HG03520 (cell line): Measurements from ENCODE around the gene COL23A1.

Experiments
- ATAC-seq: cut with Tn5 transposase; IDR thresholded peaks from one replicate; pipeline ENCODE4 v1.9.1; 2021; ENCODE audit warnings: mild to moderate bottlenecking, moderate library complexity; ENCODE audit not compliant: unreplicated experiment

Gene COL23A1

GRCh38 chr5:178463321-178464155 lies 126.7 kb downstream of the COL23A1 start:
- ATAC-seq, result no peak

- ATAC-seq, result no peak
Measured at GRCh38 chr5:178462816-178463215, 127.4 kb downstream of the COL23A1 start.

DNA sequence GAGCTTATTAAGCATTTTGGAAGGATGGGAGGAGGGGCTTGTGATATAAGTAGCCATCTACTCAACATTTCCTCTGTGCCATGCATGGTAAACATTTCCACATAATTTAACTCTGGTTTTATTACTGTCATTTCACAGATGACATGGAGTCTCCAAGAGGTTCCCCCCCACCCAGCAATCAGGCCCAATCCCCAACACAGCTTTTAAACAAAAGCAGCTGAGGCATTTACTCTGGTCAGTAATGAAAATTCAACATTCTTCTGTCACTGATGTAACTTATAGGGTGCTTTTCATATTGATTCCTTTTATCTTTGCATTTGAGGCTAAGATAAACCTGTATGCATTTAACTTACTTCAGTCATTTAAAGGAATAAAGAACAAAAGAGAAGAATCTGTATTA lies 128.1 kb downstream of the COL23A1 start:
- no peak for ATAC-seq

DNA sequence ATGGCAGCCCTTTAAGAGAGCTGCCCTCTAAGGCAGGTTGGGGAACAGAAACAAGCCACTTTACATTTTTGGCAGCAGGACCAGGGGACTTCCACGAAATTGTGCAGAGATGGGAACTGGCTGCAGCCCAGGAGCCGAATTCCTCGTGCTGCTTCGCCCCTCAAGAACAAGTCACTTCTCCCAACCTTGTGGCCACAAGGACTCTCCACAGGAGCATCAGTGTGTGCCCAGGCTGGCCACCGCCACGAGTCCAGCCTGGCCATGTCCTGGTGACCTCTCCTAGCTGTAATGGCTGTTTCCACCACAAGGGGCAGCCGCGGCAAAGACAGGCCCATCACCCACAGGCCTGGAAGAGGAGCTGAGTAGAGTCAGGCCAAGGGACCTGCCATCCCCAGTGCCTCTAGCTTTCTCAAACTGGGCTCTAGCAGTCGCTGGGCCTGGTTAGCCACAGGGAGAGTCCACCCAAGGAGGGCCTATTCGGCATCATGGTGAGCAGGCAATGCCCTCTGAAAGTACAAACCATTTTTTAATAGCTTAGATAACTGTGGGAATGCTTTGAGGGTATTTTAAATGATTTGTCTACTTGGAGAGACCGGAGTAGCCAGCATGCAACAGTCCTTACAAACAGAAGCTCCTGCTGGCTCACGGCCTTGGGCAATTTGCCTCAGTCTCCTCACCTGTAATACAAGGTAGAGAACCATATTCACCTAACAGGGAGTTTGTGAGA lies 129.0 kb downstream of the COL23A1 start:
- no peak for ATAC-seq

DNA sequence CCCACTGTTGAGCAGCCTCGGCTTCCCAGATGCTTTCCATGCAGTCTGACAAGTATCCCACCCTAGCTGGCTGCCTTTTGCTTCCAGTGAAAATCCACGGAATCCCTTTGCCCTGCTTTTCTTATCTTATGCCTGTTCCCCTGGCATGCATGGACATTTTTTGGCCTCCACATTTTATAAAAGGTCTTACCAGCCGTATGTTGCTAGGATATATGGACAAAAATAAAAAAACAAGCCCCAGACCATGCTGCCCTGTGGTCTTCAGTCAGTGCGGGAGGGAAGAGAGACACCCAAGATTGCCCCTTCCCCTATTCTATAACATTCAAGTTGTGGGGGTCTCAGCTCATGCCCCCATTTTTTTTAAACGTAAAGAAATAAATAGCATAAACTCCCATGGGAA lies 129.6 kb downstream of the COL23A1 start:
- ATAC-seq, result no peak

GRCh38 chr5:178460174-178460573 lies 130.0 kb downstream of the COL23A1 start:
- ATAC-seq, result no peak

GRCh38 chr5:178458140-178458539 lies 132.1 kb downstream of the COL23A1 start:
- ATAC-seq, result no peak

GRCh38 chr5:178457471-178457870 lies 132.7 kb downstream of the COL23A1 start:
- ATAC-seq, result no peak

DNA sequence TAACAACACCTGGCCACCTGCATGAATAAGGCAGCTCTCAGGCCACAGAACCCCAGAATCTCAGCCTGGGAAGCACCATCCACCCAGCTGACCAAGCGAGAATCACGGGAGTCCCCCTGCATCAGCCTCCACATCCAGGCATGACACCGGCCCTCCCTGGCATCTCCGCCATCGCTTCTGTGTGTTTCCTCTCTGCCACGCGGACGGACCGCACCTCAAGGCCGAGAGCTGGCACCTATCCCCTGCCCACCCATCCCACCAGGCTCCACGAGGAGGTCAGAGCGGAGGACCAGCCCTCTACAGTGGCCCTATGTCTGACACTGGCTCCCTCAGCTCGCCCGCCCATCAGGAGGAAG lies 134.7 kb downstream of the COL23A1 start:
- no peak for ATAC-seq

GRCh38 chr5:178454821-178455479 lies 135.2 kb downstream of the COL23A1 start:
- no peak for ATAC-seq

DNA sequence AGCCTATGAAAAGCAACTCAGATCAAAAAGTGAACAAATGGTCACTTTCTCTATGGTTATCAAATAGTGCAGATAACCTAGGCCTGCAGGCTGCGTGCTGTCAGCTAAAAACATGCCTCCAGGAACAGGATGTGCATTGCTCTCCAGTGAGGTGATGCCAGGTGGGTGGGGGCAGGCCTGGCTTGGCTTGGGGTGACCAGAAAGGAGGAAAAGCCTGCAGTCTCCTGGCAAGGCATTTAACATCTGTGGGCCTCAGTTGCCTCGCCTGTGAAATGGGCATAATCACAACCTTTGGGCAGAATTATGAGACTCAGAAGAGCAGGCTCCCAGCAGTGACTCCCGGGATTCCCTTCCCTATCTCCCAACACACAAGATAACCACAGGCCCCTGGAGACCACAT lies 135.9 kb downstream of the COL23A1 start:
- ATAC-seq, result no peak

DNA sequence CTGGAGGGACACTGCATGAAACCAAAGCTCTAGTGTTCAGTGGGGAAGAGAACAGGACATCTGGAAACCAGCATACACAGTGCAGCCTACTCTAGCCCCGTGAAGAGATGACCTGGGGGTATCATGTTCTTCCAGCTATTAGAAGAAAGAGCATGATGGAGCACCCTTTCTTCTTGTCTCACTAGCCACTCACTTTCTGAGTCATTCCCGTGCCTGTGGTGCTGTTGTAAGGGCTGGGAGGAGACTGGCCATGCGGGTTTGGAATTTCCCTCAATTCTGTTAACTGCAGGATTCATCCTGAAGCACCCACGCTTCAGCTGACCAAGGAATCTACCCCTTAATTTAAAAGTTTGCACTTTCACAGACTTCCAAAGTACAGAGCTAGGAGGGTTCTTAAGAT lies 137.0 kb downstream of the COL23A1 start:
- no peak for ATAC-seq

DNA sequence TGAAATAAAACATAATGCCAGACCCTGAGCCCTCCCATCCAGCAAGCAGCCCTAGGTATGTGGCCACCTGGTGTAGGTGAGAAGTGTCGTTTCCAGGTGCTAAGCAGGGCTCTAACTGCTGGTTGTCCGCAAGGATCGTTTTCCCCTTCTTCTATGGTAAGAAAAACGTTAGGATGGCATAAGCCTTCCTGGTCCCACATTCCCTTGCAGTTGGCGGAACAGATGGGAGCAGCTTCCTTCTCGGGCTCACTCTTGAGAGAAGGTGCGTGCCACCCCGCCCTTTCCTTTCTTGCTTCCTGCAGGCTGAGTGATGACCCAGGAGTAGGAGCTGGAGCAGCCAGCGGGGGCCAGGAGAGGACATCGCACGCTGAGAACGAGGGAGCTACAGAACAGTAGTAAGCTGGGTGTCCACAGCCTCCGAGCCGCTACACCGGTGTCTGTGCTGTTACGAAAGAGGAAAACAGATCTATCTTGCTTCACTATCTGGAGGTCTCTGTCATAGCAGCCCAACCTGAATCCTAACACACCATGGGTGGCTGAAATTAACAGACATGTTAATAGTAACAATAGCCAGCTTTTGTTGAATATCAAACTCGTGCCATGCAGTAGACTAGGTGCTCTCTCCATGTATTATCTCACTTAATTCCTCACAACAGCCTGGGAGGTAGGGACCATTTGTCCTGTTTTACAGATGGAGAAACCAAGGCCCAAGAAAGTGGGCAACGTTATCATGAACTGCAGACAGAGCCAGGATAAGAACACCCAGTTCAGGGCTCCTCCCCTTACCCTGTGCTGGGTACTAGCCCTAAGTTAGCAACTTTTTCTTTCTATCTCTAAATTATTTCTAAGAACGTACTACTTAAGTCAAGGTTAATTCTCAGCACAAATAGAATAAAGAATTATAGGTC lies 139.8 kb downstream of the COL23A1 start:
- ATAC-seq, result no peak

DNA sequence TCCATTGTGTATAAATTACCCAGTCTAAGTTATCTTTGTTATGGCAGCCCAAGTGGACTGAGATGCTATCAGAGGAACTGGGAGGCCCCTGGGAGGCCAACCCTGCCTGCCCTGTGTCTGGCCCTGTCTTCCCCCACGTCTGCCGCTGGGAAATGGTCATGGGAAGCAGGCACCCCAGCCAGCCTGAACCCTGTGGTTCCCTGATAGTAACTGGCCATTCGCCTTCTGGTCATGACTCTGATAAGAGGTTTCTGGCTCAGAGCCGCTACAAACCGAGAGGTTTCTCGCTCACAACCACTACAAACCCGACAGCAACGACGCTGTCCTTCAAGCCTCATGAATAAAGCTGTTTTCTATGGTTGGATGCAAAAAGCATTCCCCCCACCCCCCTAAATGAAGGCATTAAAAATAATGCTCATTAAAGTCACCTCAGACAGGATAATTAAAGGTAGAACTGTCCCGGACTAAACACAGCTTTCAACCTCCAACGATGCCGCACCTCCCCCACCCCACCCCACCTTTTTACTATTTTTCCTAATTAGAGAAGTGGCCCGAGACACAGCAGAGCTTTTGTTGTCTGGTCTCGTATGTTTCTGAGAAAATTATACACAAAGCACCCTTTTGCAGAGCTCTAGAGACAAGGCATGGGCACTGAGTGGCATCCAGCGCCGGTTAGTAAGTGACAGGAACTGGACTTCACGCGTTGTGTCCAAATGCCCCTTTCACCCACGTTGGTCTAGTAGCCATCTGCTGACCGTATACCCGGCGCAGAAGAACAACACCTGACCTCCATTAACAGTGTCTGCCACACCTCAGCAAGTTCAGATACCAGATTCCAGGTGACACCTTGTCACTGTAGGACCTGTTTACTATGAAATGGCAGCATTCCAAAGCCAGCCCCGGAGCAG lies 140.8 kb downstream of the COL23A1 start:
- no peak for ATAC-seq

- ATAC-seq, result no peak
Measured at GRCh38 chr5:178445534-178445933, 144.7 kb downstream of the COL23A1 start.

DNA sequence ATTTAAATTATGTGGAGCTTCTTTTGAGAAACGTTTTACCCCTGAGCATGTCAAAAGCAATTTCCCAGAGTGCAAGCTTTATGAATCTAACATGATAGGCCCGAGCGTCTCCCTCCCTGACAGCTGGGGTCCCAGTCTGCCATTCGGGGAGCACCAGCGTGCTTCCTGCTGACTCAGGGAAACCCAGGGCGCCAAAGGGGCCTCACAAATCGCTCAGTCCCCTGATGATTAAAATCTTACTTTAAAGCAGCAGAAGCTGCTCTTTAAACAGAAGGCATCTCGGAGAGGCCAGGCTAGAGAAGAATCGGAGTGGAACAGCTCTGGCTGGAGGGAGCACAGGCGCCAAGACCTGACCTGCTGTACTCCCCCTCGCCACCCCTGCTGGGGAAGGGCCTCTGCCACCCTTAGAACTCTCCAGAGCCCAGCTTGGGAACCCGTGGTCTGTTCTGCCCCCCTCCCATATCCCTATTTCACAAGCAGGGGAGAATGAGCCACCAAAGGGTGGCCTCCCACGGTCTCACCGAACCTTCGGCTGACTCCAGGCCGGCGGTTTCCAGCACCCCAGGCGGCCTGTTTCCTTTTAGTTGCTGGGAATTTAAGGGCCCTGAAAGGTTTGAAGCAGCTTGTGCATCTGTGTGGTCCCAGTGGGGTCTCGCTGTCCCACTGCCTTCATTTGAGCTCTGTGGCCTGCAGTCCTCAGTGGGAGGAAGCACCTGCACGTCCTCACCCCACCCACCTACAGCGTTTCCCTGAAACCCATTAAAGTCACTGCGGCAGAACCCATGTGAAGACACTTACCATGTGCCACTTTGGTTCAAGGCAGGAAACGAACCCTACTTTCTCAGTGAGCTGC lies 147.6 kb downstream of the COL23A1 start:
- no peak for ATAC-seq

DNA sequence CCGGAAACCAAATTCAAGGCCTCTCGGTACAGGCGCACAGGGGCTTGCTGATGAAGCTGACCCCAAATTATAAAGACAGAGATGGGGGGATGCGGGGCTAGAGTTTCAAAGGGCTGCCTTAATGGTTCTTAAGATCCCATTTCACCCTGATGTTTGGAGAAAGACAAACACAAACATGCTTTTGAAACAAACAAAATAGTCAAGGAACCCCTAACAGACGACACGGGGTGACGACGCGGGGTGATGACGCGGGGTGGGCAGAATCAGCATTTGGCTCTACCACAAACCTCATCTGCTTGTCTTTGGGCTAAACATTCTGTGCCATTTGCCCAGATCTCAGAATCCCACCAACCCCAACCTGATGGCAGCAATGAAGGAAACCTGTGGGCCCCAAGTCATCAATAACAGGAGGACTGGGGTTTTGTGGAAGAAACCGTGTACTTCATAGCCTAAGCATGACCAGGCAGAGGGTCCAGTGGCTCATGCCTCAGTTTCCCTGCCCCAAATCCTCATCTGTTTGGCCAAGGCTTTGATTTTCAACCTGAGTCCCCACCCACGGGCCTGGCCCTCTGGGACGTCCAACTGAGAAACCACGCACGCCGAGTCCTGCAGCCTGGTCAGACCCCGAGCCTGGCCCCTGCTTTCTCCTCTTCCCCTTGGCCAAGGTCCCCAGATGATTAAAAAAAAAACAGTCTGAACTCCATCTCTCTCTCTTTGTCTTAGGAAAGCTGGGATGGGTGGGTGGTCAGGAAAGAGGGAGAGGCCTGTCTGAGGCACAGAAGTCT lies 148.5 kb downstream of the COL23A1 start:
- ATAC-seq, result no peak

DNA sequence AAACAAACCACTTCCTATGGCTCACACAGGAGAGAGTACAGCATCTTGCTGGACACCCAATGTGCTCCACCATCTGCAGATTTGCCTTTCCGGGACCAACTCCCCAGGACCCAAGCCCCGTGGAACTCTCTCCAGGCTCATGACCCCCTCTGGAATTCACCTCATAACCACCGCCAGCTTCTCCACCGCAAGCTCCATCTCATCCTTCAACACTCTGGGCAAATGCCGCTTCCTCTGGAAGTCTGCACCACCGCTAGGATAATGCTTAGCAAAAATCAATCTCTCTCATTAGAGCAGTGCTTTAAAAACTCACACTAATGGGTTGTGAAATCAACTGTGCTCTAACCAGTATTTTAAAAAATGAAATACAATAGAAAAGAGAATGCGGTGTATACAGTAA lies 150.0 kb downstream of the COL23A1 start:
- ATAC-seq, result no peak
